NCI-H2081 treated with DMSO at 0.1 percent for 48 hours (cell line): ENCODE measurements around the gene APBB2.

Experiments used
- DNase-seq: peaks from one replicate; lab custom pipeline; 2025; lab: John Stamatoyannopoulos, UW

APBB2 gene

GRCh38 chr4:41134581-41134980 is 79.8 kb downstream of the APBB2 start:
- DNase-seq, result no peak

GRCh38 chr4:41133454-41134018 is 80.8 kb downstream of the APBB2 start:
- no peak for DNase-seq

- no peak for DNase-seq
Measured at GRCh38 chr4:41132055-41132683, 82.2 kb downstream of the APBB2 start.

- DNase-seq, result no peak
Measured at GRCh38 chr4:41129936-41130440, 84.4 kb downstream of the APBB2 start.

- DNase-seq, result no peak
Measured at GRCh38 chr4:41129128-41129754, 85.1 kb downstream of the APBB2 start.

GRCh38 chr4:41125558-41126311 is 88.6 kb downstream of the APBB2 start:
- no peak for DNase-seq

DNA sequence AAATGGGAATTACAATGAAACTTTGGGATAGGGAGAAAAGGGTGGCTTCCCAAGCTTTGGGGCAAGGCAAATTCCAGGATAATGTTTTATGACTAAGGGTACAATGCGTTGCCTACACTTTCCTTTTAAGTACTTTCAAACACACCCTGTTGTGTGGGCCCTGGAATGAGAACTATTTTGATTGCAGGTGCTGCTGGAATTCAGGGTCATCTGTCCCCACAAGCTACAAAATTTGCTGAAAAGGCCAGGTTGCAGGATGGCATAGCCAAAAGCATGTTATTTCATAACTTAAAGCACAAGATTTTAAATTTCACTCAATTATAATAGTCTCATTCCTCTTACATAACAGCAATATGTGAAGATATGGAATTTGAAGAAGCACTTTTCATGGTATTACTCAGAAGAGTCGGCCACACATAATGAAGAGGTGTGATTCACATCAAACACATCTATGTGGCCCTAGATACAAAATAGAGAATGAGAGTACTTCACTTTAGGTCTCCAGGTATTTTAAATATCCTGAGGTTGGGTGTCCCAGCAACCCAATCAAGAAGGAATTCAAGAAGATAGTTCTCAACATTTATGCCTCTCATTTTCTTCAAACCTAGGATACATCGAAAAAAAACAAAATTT is 89.3 kb downstream of the APBB2 start:
- DNase-seq, result no peak

- DNase-seq, result no peak
Measured at GRCh38 chr4:41122775-41123174, 91.6 kb downstream of the APBB2 start.

GRCh38 chr4:41122309-41122708 is 92.0 kb downstream of the APBB2 start:
- no peak for DNase-seq

- no peak for DNase-seq
Measured at GRCh38 chr4:41121906-41122305, 92.4 kb downstream of the APBB2 start.

DNA sequence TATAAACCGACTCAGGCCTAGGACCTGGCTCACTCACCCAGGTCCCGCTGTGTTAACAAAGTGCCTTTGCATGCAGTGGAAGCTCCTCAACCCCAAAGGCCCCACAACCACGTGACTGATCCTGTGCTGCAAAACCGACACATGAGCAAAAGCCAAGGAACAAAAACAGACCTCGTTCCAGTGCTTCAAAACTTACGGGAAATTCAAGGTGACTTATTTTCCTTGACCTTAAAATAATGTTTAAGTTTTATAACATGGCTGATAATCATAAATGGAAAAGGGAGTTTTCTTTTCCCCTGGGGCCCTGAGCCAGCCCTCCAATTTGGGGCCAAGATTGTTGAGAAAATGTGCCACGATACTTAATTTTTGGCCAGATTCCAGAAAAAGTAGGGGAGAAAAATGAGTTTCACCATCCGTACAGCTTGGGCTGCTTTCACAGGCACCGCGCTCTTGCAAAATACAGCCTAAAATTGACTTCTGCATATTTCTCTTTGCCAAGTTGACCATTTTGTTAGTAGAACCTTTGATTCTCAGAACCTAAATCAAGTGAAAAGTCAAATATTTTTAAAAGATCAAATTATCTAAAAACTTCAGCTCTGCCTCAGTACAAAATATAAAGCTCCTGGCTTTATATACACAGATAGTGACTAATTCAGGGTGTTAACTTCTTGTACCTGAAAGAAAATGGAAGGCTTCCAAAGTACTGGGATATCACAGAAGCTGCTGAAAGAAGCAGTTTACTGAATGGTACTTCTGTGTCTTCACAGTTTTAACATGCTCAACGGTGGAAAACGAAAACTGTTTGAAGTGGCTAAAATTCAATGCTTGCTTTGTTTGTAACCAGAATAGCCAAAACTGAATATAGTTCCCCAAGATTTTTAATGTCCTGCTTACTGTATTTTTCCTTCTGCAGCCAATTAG is 93.8 kb downstream of the APBB2 start:
- no peak for DNase-seq

- DNase-seq, result no peak
Measured at GRCh38 chr4:41119867-41120295, 94.5 kb downstream of the APBB2 start.

DNA sequence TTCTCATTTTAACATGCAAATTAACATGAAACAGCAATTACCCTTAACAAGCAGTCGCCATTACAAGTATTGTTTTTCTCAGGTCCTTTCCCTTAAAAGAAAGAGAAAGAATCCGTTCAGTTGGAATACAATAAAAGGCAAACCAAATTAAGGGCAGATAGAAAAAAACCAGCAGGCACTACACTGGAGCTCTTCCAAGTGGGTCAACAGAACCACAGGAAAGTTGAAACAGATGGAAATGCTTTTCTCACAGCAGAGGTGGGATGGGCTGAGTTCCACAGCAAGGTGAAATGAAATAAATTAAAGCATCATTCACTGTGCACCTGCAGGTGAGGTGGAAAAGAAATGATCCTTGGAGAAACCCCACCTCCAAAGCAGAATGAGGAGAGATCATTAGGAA is 102.6 kb downstream of the APBB2 start:
- no peak for DNase-seq

GRCh38 chr4:41110050-41110449 is 104.3 kb downstream of the APBB2 start:
- DNase-seq, result no peak

DNA sequence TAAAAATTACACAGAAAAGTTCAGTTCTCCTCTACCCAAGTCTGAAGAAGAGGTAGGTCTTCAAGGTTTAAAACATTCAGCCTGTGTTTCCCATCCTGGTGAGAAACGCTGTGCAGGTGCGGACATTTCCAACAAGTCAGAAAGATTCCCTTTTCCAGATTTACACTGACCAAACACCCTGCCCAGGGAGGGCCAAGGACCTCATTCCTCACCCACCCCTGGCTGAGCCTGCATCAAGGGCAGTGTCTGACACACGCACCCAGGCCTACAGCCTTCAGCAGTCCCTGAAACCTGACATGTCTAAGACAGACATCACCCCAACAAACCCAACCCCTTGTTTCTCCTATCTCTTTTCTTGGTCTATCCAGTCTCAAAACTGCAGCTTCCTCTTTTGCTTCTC is 105.9 kb downstream of the APBB2 start:
- no peak for DNase-seq

DNA sequence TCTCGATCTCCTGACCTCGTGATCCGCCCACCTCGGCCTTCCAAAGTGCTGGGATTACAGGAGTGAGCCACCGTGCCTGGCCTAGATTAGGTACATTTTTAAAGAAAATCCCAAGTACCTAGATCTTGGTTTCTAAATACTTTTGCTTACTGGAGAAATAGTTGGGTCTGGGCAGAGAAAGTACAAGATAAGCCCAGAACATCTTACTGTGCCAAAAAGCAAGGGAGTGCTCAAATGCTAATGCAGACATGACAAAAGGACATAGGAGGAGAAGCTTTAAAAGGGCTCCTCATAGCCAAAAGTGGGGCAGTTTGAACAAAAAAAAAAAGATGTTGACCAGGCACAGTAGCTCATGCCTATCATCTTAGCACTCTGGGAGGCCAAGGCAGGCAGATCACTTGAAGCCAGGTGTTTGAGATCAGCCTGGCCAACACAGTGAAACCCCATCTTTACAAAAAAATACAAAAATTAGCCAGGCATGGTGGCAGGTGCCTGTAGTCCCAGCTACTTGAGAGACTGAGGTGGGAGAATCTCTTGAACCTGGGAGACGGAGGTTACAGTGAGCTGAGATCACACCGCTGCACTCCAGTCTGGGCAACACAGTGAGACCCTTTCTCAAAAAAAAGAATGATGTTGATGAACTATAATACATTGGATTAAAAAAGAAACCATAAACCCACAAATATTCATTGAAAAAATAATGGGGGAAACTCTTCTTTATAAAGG is 107.5 kb downstream of the APBB2 start:
- DNase-seq, result no peak

DNA sequence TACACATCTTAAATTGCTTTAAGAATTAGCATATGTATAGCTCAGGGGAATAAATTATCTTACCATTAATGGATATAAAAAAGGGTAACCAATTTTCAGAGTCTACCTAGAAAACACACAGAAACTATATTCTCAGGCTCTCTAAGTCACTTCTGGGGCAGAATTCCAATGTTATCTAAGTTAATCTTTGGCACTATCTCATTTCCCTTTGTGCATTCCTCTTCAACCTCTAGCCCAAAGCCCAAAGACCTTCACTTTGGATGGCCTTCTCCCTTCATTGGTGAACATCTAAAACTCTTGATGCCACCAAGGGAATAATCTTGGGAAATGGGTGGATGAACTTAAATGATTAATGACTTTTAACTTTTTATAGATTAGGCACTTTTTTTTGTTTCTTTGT is 108.3 kb downstream of the APBB2 start:
- DNase-seq, result no peak

DNA sequence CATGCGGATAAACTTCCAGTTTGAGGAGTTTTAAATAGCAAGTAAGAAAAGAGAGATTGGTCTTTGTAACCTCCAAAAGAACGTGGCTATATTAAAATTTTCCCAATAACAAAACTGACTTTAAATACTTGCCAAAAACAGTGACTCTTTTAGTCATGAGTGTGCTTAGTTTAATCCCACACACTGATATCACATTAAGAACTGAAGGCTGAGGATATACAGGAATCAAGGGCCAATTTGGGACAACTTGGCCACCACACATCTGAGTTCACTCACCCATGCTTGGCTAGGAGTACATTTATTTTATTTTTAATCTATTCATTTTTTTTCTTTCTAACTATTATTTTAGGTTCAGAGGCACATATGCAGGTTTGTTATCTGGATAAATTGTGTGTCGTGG is 110.2 kb downstream of the APBB2 start:
- DNase-seq, result no peak

DNA sequence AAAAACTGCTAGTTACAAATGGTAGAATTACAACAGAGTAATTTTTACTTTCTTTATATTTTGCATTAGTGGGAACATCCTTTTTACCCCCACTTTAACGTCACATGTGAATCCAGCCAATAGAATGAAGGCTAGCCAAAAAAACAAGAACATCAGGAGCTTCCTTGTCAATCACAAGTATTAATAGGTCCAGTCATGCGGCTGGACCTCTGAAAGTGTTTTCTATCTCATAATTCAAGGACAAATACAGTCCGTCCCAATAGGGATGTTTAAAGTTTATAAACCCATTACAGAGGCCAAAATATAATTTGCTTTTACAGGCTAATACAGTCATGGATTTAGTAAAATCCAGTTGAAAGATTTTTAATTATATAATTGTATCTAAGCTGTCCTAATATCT is 110.7 kb downstream of the APBB2 start:
- no peak for DNase-seq

DNA sequence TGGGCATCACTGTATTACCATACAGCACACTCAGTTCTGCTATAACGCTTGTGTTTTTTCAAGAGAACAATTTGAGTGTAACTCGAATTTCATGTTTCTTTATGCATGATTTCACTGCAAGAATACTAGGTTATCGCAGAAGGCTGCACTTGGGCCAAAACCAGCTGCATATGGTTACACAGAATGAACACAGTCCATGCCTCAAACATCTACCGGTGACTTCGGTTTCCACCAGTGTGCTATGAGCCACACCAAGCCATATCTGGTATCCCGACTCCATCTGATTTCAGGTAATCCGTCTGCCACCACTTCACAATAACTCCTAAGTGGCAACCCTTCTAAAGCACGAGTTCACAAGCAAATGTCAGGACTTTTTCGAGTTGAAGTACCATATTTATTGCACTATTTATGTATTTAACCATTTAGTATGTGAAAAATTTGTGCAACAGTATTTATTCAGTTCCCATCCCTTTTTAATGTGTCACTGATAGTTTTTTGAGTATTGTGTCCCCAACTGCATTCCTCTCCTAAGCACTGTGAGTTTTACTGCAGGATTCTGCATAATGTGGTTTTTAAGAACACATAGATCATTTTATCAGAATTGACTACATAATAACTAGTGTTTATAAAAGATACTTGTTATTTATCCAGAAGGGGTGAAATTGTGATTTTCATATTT is 111.8 kb downstream of the APBB2 start:
- DNase-seq, result no peak
